Skeletal muscle cell (primary cell): ENCODE data around the gene SCAMP2.

Experiments used
- DNase-seq: peaks from one replicate; pipeline ENCODE4 v3.0.0-alpha.2; 2010; ENCODE audit warnings: low read depth
- H3K4me3 ChIP-seq: 2 replicates; pipeline ENCODE4 v1.5.1; 2011; ENCODE audit warnings: low read depth, mild to moderate bottlenecking, control low read depth, low read length, moderate library complexity

Gene SCAMP2

DNA sequence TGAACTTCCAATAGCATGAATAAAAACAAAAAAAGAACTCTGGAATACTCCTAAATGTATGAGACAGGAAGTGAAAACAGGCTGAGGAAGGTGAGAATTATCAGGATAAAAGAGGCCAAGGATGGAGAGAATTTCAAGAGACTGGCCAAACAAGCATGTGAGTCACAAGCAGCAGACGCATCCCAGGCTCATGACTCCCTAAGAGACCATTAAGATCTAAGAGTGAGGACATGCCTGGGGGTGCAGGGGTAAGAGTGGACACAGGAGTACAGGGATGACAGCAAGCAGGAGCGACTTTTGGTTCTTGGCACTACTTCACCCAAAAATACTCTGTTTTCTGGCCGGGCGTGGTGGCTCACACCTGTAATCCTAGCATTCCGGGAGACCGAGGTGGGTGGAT lies 7.1 kb downstream of the SCAMP2 start:
- DNase-seq, result no peak
- H3K4me3 ChIP-seq, result no peak overlapping the region

DNA sequence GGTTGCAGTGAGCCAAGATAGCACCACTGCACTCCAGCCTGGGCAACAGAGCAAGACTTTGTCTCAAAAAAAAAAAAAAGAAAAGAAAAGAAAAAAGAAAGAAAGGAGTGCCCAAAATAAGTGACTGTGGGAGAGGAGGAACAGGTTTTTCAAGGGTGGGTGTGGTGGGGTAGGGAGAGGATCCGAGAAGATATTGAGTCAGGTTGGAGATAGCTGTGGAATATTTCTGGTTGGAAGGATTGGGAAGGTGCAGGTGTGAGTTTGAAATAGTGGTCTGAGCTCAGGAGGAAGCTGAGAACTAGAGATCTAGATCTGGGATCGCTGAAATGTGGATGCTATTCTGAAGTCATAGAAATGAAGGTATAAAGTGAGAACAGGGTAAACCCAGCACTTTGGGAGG lies 7.8 kb downstream of the SCAMP2 start:
- H3K4me3 ChIP-seq, result no peak overlapping the region
- DNase-seq, result no peak

DNA sequence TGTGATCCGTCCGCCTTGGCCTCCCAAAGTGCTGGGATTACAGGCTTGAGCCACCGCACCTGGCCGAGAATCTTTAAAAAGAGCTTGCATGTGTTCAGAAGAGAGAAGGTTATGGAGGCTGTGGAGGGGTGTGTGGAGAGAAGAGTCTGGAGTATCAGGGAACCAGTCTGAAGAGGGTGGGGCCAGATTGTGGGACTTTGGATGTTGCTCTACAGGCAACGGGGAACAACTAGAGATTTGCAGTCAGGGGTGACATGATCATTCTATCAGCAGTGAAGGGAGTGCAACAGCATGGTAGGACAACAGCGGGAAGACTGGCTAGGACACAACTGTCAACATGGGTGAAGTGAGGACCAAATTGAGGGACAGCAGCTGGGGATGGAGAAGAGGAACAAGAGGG lies 8.9 kb downstream of the SCAMP2 start:
- DNase-seq, result no peak
- H3K4me3 ChIP-seq, result no peak overlapping the region

DNA sequence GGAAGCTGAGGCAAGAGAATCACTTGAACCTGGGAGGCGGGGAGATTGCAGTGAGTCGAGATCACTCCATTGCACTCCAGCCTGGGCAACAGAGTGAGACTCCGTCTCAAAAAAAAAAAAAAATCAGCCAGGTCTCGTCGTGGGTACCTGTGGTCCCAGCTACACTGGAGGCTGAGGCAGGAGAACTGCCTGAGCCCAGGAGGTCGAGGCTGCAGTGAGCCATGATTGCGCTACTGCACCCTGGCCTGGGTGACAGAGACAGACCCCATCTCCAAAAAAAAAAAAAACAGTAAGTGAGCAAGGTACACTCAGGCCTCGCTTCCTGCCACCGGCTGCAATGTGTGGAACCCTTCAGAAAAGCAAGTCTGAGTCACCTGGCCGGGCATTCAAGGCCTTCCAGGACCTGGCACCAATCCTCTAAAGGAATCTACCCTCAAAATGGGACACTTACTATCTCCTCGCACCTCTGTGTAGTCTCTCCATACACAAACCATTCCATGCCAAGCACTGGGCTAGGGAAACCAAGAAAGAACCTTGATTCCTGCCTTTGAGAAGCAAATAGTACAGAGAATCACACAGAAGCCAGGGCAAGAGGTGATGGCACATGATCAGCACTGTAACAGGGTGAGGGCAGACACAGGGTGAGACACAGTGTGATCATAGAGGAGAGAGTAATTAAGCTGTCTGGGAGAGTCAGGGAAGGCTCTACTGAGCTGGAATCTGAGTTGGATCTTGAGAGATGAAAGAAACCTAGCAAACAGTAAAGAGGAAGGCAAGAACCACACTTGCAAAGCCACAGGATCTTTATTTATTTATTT lies 9.7 kb downstream of the SCAMP2 start:
- no peak overlapping the region for H3K4me3 ChIP-seq
- no peak for DNase-seq

DNA sequence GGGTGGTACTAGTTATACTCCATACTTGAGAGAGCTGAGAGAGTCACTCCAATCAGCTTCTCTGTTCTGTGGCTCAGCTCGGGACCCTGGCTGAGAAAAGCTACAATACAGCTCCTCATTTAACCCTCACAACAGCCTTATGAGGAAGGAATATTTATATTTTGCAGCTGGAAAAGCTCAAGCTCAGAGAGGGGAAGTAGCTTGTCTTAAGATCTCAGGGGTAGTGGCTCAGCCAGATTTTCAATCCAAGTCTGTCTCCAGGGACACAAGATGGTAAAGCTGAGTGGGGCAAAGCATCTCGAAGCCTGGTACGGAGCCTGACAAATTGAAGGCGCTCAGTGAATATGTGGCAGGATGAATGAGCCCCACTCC lies 14.8 kb downstream of the SCAMP2 start:
- DNase-seq, result no peak
- H3K4me3 ChIP-seq, result no peak overlapping the region

DNA sequence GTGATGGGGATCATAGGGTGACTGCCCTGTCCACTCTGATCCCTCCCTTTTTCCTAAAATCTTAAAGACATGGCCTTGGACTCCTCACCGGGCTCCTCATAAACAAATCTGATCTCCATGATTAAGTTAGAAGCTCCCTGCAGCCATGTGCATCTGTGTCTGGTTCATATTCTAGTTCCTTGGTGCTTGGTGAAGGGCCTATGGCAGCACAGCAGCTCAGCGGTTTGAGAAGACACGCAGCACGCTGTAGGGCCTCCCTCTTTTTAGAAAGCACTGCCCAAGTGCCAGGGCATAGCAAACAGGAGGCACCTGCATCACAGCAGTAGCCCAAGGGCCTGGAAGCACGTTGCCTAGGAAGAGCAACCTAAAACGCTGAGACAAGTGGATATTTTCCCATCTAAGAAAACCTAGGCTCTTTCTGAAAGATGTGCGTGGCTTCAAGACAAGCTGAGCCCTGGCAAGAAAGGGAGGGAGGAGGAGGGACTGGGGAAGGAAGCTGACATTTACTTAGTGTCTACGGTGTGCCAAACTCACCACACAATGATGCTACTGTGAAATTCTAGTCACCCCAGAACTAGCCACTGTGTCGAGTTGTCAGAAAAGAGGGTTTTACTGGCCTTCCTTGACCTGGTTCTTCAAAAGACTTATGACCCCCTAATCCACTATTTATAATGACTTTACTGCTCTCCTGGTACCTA lies 15.3 kb downstream of the SCAMP2 start:
- no peak overlapping the region for H3K4me3 ChIP-seq
- DNase-seq, result no peak

DNA sequence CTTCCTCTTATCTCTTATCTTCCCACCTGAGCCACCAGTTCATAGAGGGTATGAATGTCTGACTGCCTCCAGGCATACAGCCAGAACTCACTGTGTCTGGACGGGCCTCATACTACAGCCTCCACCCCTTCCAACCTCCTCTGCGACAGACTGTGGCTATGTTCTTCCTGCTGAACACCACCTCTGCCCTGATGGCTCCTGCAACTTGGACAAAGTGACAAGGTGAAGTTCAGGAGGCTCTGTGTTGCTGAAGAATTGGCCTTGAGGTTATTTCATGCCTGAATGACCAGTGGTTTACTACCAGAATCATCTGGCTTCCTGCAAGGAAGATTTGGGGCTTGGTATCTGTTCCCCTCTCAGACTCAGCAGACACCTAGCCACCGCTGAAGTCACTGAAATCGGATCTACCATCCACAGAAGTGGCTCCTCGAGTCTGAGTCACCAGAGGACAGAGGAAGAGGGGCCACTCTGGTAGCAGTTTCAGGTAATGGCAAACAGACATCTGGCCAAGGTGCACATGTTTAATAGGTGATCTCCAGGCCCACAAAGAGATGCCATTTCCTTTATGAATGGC lies 16.0 kb downstream of the SCAMP2 start:
- H3K4me3 ChIP-seq, result no peak overlapping the region

DNA sequence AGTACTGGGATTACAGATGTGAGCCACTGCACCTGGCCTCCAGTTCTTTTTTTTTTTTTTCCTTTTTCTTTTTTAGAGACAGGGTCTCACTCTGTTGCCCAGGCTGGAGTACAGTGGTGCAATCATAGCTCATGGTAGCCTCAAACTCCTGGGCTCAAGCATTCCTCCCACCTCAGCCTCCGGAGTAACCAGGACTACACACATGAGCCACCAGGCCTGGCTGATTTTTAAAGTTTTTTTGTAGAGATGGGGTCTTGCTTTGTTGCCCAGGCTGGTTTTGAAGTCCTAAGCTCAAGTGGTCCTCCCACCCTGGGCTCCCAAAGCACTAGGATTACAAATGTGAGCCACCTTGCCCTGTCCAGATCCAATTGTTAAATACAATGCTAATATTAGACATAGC lies 16.6 kb downstream of the SCAMP2 start:
- H3K4me3 ChIP-seq, result no peak overlapping the region
- no peak for DNase-seq

More for the DNA sequence above, 16.0 kb downstream of the SCAMP2 start:
- DNase-seq, result no peak

DNA sequence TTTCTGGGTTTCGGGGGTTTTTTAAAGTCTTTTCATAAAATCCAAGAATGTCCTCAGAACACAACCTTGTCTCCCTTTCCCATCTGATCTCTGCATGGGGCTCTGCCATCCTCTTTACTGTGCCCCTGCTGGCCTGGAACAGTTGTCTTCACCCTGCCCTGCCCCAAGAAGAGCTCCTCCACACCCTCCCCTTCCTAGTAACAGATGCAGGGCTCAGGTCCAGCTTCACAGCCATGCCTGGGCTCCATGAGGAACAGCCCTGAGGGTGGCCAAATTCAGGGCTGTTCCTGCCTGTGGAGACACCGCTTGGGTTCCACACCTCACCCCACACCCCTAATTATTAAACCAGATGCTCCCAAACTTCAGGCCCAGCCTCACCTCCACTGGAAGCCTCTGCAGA lies 17.3 kb downstream of the SCAMP2 start:
- DNase-seq, result no peak
- H3K4me3 ChIP-seq, result no peak overlapping the region

DNA sequence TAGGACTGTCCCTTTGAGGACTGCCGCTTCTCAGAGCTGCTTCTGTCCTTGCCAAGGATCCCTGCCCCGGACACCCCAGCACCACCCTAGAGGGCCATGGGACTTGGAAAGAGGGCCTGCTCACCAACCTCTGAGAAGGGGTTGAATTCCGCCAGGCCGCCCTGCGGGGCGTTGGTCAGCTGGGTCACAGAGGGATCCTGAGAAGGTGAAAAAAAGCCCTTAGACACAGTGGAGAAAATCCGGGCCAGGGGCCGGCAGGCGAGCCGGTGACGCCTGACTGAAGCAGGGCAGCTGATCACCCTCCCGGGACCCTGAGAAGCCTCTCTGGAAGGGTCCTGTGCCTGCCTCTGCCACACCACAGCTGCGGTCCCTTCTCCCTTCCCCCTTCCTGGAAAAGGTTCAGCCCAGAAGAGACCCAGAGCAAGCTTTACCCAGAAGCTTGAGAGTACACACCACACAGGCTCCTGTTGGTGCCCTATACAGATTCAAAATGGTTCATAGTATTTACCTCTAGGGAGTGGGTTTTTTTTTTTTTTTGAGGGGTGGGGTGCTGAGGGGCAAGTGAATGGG lies 18.6 kb downstream of the SCAMP2 start:
- no peak for DNase-seq

DNA sequence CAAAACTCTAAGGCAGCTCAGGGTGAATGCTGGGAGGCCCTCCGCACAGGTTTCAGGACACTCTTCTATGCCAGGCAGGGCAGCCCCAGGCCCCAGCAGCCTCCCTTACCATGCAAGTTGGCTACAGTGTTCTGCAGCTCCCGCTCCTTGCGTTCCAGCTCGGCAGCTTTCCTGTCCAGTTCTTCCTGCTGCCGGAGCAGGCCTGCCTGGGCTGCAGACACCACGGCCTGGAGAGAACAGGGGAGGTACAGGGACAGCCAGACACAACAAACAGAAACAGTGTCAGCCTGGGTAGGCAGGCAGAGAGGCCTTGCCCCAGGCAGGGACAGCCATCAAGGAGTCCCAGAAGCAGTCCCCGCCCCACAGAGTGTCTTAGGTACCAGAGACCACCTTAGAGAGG lies 21.2 kb downstream of the SCAMP2 start:
- DNase-seq, result no peak
- no peak overlapping the region for H3K4me3 ChIP-seq

More for the DNA sequence above, 18.6 kb downstream of the SCAMP2 start:
- H3K4me3 ChIP-seq, result no peak overlapping the region

DNA sequence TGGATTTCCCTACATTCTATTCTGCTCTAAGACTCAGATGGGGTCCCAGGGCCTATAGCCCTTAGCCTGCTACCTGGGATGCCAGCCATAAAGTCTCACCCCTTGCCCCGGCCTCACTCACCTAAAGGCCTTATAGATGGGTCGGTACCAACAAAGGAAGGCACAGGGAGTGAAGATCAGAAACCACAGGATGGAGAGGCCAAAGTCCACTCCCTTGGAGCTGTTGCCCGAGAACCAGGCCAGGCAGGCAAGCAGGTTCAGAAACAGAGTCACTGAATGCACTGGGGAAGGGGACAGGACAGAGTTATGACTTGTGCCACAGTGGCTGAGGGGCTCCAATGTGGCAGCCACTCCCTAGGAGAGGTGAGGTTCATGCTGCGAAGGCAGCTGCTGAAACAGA lies 22.8 kb downstream of the SCAMP2 start:
- no peak overlapping the region for H3K4me3 ChIP-seq
- no peak for DNase-seq

DNA sequence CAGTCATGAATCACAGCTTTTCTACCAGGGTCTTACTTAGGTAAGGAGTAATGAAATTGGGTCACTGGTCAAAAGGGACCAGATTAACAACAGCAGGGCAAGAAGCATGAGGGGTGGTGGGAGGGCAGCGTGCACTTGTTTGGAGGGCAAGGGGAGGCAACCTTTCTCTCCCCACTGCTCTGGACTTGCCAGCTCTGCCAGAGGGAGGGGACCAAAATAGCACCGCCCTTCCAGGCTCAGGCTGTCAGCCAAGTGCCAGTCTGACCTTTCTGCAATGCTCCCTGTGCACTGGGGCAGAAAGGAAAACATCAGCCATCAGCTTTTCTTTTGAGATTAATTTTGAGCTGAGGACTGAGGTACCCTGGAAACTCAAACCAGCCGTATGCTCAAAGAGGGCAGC lies 25.7 kb downstream of the SCAMP2 start:
- no peak overlapping the region for H3K4me3 ChIP-seq
- DNase-seq, result no peak

DNA sequence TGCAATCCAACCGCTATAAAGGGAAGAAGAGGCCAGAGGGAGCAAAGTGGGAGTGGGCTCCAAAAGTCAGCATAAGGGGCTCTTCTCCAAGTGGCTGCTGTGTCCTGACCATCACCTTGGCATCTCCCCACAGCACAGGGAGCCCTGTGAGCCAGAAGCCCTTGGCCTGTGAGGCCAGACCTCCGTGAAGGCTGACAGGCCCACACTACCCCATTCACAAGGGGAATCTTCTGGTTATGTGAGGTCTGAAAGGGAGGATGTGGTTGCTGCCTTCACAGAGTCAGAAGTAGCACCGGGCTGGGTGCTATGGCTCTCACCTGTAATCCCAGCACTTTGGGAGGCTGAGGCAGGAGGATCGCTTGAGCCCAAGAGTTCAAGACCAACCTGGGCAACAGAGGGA lies 27.6 kb downstream of the SCAMP2 start:
- no peak for DNase-seq
- no peak overlapping the region for H3K4me3 ChIP-seq

DNA sequence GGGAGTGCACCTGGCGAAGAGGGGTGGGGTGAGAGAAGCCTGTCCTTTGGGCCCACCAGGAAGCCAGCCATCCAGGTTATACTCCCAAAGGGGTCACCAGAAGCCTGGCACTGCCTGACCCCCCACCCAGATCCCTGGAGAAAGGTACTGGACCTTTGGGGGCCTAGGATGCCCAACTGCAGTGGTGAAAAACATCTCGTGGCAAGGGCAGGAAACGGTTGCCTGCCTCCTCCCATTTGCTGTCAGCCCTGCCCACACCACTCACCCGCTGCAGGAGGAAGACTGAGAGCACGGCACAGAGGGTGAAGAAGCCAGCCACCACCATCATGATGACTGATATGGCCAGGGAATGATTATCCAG lies 28.0 kb downstream of the SCAMP2 start:
- no peak for DNase-seq
- H3K4me3 ChIP-seq, result no peak overlapping the region

DNA sequence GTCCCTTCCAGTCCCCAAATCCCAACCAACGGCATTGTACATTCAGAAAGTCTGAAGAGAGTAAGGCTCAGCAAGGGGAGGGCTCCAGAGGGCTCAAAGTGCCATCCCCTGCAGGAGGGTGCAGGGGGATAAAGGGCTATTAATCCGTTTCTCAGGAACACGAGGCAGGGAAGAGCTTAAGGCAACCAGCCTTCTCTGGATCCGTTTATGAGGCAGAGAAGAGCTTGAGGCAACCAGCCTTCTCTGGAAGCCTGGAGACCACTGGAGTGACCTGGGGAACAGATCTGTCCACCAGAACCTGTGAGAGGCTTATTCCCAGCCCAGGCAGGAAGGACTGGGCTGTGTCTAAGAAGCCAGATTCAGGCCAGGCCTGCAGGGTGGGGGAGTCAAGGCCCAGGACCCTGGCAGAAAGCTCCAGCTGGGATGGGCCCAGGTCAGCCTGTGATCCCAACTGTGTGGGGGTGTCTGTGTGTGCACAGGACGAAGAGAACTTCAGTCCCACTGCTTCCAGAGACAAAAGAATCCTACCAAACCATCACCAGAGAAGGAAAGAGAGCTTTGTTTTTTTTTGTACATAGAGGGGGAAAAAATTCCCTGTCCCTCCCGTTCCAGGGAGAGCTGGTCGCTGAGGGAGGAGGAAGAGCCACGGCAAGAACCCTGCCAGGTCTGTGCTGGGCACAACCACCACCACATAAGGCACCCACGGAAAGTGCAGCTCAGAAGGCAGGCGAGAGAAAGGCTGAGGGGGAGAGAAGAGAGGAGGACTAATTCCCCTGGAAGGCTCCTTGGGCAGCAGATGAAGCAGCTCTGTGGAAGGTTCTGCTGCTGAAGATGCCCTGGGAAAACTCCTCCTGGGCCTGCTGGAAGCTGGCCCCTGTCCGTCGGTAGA lies 28.6 kb downstream of the SCAMP2 start:
- H3K4me3 ChIP-seq, result no peak overlapping the region
- no peak for DNase-seq

DNA sequence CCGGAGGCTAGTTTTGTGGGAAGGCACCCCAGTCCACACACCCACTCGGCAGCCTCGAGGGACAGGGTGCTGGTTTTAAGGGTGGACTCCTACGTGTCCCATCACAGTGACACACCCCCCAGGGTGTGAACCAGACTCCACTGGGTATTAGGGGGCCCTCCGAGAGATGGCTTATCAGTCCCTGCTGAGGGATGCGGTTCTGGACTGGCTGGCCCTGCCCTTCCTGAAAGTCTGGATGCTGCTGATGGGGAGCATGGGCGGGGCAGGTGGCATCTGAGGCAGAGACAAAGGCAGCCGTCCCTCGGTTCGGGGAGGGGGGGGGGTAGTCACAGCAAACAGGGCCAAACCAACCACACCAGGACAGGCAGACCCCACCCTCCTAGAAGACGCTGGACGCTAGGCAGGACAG lies 29.3 kb downstream of the SCAMP2 start:
- H3K4me3 ChIP-seq, result peak overlapping the region; percentile 75
- DNase-seq, result no peak

DNA sequence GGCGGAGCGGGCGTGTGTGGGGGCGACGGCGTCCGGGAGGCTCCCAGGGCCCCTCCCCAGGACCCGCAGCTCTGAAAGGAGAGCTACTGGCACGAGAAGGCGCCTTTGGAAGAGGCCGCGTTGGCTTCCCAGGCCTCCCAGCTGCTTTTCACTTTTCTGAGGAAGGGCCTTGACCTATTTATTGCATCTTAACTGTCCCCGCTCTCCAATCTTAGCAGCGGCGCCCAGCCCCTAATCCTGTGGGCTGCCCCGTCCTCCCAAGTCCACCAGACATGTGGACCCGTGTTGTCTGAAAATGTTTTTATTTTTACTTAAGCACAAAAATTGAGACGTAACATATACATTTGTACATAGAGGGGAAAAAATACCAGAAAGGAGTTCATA lies 29.7 kb downstream of the SCAMP2 start:
- H3K4me3 ChIP-seq, result peak overlapping the region; percentile 75
- no peak for DNase-seq

DNA sequence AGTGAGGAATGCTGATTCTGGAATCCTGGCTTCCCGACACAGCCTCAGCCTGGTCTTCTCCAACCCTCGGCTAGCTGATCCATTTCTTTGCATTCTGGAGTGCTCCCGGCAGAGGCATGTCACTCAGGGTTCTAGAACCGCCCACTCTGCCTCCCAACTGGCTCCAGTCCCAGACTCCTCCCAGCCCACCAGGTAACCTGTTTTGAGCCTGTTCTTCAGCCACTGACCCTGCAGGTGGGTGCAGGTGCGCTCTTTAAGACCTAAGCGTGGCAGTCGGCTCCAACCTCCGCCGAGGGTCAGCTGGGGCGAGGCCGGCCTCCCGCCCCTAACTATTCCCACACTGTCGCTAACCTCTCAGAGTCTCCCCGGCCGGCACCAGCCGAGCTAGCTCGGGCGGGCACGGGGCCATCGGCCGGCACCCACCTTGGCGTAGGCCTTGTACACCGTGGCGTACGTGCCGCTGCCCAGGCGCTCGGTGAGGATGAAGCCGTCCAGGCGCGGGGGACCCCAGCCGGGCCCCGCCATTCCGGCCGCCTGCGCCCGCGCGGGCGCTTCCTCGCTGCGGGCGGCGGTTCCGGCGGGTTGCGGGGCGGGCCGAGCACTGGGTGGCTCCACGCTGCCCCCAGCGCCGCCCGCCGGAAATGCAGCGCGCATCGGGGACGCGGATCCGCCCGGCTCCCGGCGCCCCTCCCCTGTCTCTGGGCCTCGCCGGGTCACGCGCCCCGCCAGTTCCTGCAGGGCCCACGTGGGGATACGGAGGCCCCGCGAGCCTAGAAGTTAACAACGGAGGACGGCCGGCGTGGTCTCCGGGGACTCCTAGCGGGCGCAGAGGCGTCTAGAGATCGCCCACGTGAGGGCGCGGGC lies 30.4 kb downstream of the SCAMP2 start, which contains the start of gene ULK3:
ULK3 (minus strand) TSS at position 576 of the 864 bp plus-strand sequence; CDS start at position 525, 51 bp downstream.
- peak; percentile 43 for DNase-seq
- peak within 1 kb of the TSS; percentile 75 for H3K4me3 ChIP-seq
